Astrocyte (in vitro differentiated cells and primary cell): ENCODE data around the gene GRM5.

Experiments used
- CTCF ChIP-seq: IDR thresholded peaks from 2 replicates; pipeline ENCODE4 v1.5.1; 2011; ENCODE audit warnings: low read depth, mild to moderate bottlenecking, inconsistent platforms, low read length, moderate library complexity; ENCODE audit not compliant: insufficient read depth
- EZH2 ChIP-seq: IDR thresholded peaks from 2 replicates; pipeline ENCODE4 v1.6.1; 2012; ENCODE audit warnings: mild to moderate bottlenecking, low read length, inconsistent platforms; ENCODE audit not compliant: insufficient read depth

GRCh38 chr11:88806410-88806809 lies 259.4 kb downstream of the GRM5 start:
- TF ChIP-seq CTCF: no peak
- no peak for TF ChIP-seq EZH2
